Gastroesophageal sphincter (tissue), 3 donors: Measurements from ENCODE around the gene JUP.

Experiments used
- EP300 ChIP-seq: sonication (generic); formaldehyde crosslinking; IDR thresholded peaks from one replicate; pipeline ENCODE4 v1.6.1; 2017; ENCODE audit warnings: antibody characterized with exemption, mild to moderate bottlenecking
- POLR2A ChIP-seq, 2 donors: fragments of 450-650 bp; IDR thresholded peaks; one replicate each; pipeline ENCODE4 v1.6.1; 2017; ENCODE audit warnings: antibody characterized with exemption in 2 of 2, mild to moderate bottlenecking in 2 of 2, moderate library complexity in 1 of 2
- POLR2AphosphoS5 ChIP-seq: sonication (generic); formaldehyde crosslinking; IDR thresholded peaks from one replicate; pipeline ENCODE4 v1.6.1; 2017; ENCODE audit warnings: antibody characterized with exemption
- TF ChIP-seq, protein P1 (sequence below), 4 experiments: fragments of 200-600 bp in 2 of 4; fragments of 450-650 bp in 2 of 4; sonication (generic) in 1 of 4; IDR thresholded peaks; one replicate each; pipeline ENCODE4 v1.5.1; 2017 to 2019; ENCODE audit warnings: antibody characterized with exemption in 4 of 4, mild to moderate bottlenecking in 2 of 4, moderate library complexity in 2 of 4

DNA sequence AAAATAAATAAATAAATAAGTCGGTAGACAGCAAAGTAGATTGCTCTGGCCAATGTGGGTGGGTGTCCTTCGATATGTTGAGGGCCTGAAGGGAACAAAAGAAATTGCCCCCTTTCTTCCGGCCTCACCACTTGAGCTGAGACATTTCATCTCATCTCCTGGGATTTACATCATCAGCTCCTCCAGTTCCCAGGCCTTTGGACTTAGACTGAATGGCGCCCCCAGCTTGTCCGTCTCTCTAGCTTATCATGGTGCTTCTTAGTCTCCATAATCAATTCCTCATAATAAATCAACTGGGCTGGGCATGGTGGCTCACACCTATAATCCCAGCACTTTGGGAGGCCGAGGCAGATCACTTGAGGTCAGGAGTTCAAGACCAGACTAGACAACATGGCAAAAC lies 38.2 kb downstream of the JUP start:
- TF ChIP-seq, protein P1, sequence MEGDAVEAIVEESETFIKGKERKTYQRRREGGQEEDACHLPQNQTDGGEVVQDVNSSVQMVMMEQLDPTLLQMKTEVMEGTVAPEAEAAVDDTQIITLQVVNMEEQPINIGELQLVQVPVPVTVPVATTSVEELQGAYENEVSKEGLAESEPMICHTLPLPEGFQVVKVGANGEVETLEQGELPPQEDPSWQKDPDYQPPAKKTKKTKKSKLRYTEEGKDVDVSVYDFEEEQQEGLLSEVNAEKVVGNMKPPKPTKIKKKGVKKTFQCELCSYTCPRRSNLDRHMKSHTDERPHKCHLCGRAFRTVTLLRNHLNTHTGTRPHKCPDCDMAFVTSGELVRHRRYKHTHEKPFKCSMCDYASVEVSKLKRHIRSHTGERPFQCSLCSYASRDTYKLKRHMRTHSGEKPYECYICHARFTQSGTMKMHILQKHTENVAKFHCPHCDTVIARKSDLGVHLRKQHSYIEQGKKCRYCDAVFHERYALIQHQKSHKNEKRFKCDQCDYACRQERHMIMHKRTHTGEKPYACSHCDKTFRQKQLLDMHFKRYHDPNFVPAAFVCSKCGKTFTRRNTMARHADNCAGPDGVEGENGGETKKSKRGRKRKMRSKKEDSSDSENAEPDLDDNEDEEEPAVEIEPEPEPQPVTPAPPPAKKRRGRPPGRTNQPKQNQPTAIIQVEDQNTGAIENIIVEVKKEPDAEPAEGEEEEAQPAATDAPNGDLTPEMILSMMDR (IDR thresholded peaks at IDR 0.05): no peak
- TF ChIP-seq POLR2A (IDR thresholded peaks at IDR 0.05) (no peak), POLR2AphosphoS5 (no peak), EP300 (no peak)
